Activated gamma-delta T cell treated with anti-CD3 and anti-CD28 coated beads, Interleukin-2, amount 50 U/mL, for 16 hours (primary cell): ENCODE data around the gene NHLRC3.
"Not testable (repeated sequence)": the region's sequence is repeated elsewhere in the genome, so short reads cannot be mapped to it uniquely, and the experiment has no call there.

ENCODE experiments used
- DNase-seq: peaks from one replicate; pipeline ENCODE4 v3.0.0-alpha.2; 2020; ENCODE audit warnings: low read depth

The NHLRC3 gene, protein sequence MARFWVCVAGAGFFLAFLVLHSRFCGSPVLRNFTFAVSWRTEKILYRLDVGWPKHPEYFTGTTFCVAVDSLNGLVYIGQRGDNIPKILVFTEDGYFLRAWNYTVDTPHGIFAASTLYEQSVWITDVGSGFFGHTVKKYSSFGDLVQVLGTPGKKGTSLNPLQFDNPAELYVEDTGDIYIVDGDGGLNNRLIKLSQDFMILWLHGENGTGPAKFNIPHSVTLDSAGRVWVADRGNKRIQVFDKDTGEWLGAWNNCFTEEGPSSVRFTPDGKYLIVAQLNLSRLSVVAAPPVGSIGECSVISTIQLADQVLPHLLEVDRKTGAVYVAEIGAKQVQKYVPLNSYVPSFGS

GRCh38 chr13:39037880-39038568 lies at the start of gene NHLRC3, which contains the start of gene PROSER1:
NHLRC3 (plus strand) TSS chr13:39038456; CDS start chr13:39038640, 184 bp downstream.
PROSER1 (minus strand) TSS chr13:39038089; CDS start chr13:39037242, 847 bp downstream.
- peak; percentile 77 for DNase-seq

GRCh38 chr13:38990693-38991092 lies 47.6 kb upstream of the NHLRC3 start, which contains the start of gene STOML3:
STOML3 (minus strand) TSS chr13:38990831; CDS start chr13:38990721, 110 bp downstream.
- no peak for DNase-seq

DNA sequence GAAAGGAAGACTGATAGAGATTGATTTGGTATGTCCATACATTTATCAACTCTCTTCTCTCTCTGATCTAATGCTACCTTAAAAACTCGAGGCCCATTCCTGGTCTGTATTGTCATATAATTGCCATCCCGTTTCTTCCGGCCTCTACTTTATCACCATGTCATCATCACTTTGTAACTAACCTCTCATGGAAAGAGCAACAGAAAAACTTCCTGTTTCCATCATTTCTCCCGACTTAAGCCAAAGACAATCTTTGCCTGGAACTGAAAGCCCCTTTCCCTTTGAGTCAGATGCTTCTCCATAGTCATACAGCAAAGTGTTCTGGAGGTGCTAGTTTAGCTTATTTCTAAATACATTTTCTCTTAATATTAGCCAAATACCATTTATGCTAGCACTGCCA lies 44.9 kb upstream of the NHLRC3 start:
- DNase-seq: no peak

DNA sequence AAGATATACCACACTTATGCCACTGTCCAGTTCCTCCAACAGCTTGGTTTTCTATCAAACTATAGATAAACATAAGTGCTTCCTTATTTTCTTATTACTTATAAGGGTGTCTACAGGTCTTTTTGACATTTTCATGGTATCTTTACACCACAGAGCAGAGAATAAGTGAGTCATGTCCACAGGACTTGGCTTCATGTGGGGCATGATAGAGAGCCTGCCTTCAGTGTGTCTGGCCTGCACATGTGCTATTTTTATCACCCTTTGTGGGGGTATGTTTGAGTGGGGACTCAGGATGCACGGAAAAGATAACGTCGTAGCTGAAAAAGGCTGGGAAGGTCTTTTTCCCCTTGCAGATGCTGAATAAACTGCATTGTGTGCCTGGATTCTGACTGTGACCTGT lies 39.5 kb upstream of the NHLRC3 start:
- no peak for DNase-seq

- DNase-seq: not testable (repeated sequence)
These were observed 31.7 kb upstream of the NHLRC3 start for GRCh38 chr13:39006371-39007111.

DNA sequence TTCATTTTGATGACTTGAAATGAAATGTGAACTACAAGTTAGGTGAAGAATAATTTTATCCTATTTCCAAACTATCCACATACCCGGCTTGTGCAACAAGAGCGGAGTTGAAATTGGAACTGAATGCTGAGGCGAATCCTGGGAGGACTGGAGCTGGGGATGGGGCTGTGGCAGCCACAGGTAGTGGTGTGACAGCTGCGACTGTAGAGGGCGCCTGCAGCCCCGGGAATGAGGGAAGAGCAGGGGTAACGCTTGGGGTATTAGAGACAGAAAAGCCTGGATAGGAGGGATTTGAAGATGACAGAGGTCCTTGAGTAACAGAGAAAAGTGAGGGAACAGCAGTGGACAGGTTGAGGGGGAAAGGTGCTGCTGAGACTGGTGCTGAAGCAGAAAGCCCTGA lies 25.6 kb upstream of the NHLRC3 start:
- no peak for DNase-seq

GRCh38 chr13:39013462-39013861 lies 24.8 kb upstream of the NHLRC3 start:
- DNase-seq: no peak

GRCh38 chr13:39016087-39016486 lies 22.2 kb upstream of the NHLRC3 start:
- DNase-seq: no peak

GRCh38 chr13:39016787-39017186 lies 21.5 kb upstream of the NHLRC3 start:
- DNase-seq: no peak

DNA sequence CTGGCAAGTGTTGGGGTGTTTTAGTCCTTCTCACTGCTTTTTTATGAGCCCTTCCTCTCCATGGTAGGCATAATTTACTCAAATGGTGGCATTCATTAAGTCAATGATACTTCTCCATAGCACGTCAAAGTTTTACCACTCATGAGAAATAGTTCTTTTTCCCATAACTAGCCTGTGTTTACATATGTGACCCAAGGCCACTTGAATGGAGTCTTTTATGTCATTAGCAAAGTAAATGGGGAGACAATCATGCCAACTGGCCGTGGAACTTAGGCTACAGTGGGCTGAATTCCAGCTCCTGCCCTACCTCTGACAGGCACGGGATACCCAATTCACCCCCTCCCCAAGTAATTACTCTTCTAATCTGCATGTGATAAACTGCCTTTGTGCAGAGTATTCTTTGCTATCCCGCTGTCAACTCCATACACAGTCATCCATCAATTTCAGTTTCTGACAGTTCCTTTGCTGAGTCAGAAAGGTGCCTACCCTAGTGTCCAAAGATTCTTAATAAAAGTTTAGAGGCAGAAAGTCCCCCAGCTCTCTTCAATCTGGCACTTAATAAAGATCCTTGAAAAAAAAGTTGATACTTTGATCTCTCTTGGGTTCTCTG lies 17.3 kb upstream of the NHLRC3 start:
- DNase-seq: no peak

DNA sequence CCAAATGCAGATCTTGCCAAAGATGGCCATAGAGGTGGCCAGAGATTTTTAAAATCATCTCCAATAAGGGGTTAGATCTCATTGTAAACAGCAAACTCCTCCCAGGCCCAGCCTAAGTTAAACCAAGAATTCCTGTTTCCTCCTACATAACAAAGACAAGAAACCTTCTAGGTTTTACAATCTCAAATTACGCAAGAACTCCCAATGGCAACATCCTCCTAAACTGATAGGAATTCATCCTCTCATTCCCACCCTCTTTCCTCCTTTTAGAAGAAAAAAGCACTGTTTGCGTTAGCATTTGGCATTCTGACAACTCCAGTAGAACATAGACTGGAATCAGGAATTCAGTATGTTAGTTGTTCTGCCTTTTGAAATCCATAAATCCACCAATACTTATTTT lies 14.9 kb upstream of the NHLRC3 start:
- DNase-seq: no peak

DNA sequence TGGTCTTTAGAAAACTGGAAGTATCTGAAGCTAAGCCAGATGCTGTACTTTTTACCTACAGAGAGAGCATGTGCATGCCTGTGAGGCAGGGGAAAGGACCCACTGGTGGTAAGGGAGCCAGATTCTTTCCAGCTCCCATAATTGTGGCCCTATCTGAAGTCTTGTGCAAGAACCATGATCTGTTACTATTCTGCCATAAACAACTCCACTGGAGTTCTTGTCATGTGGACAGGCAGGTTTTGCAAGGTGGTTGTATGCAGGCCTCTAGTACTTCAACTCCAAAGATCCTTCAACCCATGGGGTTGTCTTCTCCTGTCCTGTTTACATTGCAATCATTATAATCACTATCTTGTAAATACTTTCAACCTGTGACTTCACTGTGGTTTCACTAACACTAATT lies 14.5 kb upstream of the NHLRC3 start:
- DNase-seq: no peak

- no peak for DNase-seq
These were observed 12.8 kb upstream of the NHLRC3 start for GRCh38 chr13:39025433-39025839.

DNA sequence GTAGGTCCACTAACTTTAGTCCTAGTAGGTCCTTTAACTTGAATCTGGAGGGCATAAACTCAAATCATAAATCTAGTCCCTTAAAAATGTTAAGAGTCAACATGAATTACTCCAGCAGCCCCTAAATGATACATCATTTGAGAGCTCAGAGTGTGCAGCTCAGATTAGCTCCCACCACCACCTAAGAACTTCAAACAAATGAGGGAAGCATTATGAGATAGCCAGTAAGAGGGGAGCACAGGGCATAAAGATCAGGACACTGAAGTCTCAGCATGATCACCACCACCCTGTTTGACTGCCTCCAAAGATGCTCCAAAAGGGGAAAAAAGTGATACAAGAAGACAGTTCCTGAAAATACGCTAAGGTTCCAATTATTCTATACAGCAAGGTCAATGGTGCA lies 6.1 kb upstream of the NHLRC3 start:
- DNase-seq: no peak

DNA sequence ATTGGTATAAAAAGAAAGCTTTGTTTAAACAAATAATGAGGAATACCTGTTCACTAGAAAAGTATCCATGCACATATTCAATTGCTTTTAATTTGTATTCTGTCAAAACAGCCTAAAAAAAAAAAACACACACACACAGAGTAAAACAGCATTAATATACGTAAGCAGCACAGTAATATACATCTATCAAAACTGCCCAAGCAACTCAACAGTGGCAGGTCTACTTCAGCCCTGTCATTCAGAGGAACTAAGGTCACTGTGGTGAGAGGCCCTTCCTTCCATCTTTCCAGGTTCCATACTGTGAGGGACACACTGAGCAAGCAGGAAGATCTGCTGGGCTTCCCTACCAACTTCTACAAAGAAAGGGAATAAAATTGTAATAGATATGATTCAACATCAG lies 4.2 kb upstream of the NHLRC3 start:
- DNase-seq: no peak

GRCh38 chr13:39035204-39035603 lies 3.1 kb upstream of the NHLRC3 start:
- DNase-seq: no peak

DNA sequence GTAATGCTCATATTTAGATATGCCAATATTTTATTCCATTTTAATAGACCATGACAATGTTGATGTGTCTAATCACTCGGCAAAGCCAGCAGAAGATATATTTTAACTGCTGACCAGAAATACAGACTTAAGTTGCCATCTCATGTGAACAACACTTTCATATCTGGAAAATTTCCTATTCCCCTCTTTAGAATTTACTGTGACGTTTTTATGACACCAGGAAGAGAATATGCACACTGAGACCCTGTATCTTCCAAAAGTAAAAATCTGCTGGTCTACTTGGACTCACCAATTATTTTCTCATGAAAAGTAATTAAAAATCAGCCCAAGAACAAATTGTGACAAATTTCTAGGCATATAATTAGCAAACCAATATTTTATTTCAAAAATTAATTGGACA lies 2.5 kb upstream of the NHLRC3 start:
- no peak for DNase-seq

GRCh38 chr13:39036212-39036611 lies 2.0 kb upstream of the NHLRC3 start:
- no peak for DNase-seq

- DNase-seq: peak; percentile 1
These were observed 811 bp upstream of the NHLRC3 start for GRCh38 chr13:39037410-39037879.

DNA sequence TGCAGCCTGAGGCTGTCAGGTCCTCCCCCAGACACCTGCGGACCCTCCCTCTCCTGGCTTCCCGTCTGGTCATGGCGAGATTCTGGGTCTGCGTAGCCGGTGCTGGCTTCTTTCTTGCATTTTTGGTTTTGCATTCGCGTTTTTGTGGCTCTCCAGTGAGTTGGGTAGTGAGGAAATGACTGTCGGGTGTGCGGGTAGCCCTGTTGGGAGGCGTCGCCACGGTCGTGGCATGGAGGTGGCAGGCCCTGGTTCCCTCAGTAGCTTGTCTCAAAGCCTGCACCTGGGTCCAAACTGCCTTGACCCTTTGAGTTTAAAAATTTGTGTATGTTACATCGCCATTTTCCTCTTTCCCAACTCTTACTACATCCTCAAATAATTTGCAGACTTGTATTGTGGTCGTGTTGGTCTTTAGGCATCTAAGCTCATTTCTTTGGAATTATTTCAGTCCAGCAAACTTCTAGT lies 344 bp downstream of the NHLRC3 start:
- DNase-seq: peak; percentile 36

GRCh38 chr13:39039041-39039440 lies 785 bp downstream of the NHLRC3 start:
- DNase-seq: no peak

- no peak for DNase-seq
These were observed 1.9 kb downstream of the NHLRC3 start for GRCh38 chr13:39040206-39040605.
